HG02610 (cell line): ENCODE results near the gene NANOGP8.
"Not testable (repeated sequence)": the region's sequence is repeated elsewhere in the genome, so short reads cannot be mapped to it uniquely, and the experiment has no call there.

ENCODE experiments used
- ATAC-seq: cut with Tn5 transposase; IDR thresholded peaks from one replicate; pipeline ENCODE4 v1.9.1; 2021; ENCODE audit warnings: mild to moderate bottlenecking, moderate library complexity; ENCODE audit not compliant: unreplicated experiment

NANOGP8 gene

DNA sequence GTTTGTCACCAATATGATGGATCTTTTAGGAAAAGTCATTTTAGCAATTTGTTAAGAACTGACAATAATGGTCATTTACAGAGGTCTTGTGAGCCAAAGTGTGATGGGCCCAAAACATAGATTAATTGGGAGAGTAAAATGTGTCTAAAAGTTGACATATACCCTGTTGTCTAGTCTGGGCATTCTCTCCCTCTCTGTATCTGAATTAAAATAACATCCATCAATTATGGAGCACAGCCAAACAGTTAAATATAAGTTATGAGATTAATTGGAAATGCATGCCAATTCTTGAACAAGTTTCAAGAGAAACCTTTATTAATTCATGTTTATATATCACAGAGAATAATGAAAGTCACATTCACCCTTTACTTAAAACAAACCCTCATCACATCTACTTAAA lies 13.6 kb upstream of the NANOGP8 start:
- ATAC-seq: no peak

DNA sequence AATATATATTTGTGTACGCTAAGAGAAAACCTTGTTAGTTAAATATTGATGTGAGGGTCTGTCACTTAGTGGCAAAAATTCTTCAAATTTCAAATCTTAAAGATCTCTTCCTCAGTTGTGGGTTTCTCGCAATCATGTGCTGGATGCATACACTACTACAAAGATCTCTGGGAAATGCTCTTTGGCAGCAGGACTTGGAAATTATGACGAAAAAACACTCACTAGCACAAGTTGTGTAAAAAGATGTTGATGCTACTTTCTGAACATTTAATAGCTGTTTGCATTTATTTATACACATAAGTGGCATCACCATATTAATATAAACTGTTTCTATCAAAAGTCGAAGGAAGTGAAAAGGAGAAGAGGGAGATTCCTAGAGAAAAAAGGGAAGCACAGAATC lies 10.8 kb upstream of the NANOGP8 start:
- no peak for ATAC-seq

DNA sequence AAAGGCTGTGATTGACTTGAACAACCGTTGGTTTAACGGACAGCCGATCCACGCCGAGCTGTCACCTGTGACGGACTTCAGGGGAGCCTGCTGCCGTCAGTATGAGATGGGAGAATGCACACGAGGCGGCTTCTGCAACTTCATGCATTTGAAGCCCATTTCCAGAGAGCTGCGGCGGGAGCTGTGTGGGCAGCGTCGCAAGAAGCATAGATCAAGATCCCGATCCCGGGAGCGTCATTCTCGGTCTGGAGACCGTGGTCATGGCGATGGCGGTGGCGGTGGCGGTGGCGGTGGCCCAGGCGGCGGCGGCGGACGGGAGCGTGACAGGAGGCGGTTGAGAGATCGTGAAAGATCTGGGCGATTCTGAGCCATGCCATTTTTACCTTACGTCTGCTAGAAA lies 7.8 kb upstream of the NANOGP8 start:
- no peak for ATAC-seq

DNA sequence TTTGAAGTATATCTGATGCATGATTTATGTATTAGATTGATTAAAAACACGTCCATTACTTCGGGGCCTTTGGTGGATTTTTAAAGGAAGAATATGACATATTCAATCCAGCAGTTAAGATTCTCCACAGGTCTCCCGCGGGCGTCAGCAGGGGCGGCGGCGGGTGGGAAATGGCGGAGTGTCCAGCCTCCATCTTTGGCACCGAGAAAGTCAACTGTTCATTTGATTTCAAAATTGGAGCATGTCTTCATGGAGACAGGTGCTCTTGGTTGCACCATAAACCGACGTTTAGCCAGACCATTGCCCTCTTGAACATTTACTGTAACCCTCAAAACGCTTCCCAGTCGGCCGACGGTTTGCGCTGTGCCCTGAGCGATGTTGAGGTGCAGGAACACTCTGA lies 7.2 kb upstream of the NANOGP8 start:
- ATAC-seq: no peak

DNA sequence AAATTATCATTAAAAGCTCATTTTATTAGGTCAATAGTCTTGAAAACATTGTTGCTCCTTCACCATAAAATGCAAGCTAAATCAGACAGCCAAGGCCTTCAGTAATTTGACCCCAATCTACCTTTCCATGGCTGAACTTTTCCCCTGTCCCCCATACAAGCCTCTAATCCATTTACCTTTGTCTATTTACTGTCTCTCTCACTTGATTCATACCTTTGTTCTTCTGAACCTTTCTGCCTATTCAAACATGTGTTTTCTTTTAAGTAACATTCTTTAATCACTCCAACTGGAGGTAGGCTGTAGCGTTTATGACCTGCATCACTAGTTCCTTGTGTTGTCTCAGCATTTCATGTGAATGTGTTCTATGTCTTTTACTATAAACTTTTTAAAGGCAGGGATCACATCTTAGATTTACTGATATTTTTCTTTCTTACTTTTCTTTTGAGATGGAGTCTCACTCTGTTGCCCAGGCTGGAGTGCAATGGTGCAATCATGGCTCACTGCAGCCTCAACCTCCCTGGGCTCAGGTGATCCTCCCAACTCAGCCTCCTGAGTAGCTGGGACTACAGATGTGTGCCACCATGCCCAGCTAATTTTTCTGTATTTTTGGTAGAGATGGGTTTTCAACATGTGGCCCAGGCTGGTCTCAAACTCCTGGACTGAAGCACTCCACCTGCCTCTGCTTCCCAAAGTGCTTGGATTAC lies 5.2 kb upstream of the NANOGP8 start:
- ATAC-seq: no peak

DNA sequence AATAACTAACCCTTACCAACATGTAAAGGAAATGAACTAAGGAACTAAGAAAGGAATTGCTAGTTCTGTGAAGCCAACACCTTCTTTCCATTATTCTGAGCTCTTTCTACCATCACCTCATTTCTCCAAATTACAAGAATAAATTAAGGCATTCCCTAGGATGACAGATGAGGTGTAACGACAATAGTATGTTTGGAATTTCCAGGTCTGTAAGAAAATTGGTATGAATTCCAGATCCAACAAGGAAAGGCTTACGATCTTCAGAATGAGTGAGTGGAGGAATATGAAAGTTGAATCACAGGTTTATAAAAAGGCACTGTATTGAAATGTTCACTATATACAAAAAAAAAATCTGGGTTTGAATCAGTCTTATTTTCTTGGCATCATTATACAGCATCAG lies 4.5 kb upstream of the NANOGP8 start:
- no peak for ATAC-seq

DNA sequence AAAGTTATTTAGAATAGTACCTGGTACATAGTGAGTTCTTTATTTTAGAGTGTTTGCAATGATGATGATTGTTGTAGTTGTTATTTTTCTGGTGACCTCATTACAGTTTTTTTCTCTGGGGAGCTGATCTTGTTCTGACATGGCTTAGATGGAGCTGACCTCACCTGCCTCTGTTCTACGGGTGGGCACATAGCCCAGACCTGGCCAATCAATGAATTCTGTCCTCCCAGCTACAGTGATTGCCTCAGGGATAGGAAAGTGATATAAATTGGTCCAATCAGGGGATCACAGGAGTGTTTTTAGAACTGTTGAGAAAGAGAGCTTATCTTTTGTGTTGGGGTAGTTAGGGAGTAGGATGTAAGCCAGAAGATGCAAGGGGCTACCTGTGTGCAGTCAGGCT lies 3.2 kb upstream of the NANOGP8 start:
- ATAC-seq: no peak

DNA sequence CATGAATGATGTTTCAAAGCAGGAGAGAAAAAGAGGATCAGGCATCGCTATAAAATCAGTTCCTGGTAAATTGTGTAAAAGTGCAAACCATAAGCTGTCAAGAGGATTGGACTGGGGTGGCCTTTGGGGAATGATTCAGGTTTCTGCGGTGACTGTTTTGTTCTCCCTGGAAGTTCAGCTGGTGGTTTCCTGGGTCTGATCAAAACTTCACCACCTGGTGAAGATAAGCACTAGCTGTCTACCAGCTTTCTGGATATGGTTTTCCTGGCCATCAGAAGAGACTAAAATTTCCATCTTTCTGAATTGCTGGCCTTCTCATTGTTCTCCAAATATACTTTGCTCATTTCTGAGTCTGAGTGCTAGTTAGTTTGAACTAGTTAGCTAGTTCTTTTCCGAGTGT lies 2.7 kb upstream of the NANOGP8 start:
- ATAC-seq: no peak

DNA sequence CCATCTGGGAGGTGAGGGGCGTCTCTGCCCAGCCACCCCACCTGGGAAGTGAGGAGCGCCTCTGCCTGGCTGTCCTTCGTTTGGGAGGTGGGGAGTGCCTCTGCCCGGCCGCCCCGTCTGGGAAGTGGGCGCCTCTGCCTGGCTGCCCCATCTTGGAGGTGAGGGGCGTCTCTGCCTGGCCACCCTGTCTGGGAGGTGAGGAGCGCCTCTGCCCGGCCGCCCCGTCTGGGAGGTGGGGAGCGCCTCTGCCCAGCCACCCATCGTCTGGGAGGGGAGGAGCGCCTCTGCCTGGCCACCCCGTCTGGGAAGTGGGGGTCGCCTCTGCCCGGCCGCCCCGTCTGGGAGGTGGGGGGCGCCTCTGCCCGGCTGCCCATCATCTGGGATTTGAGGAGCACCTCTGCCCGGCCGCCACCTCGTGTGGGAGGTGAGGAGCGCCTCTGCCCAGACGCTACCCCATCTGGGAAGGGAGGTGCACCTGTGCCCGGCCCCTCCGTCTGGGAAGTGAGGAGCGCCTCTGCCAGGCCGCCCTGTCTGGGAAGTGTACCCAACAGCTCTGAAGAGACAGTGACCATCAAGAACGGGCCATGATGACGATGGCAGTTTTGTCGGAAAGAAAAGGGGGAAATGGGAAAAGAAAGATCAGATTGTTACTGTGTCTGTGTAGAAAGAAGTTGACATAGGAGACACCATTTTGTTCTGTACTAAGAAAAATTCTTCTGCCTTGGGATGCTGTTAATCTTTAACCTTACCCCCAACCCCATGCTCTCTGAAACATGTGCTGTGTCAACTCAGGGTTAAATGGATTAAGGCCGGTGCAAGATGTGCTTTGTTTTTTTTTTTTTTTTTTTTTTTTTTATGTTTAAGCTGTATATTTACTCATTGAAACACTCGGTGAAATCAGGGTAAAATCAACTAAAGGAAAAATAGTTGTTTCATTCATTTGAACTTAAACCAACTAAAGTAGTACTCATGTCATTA lies 2.4 kb downstream of the NANOGP8 start:
- not testable (repeated sequence) for ATAC-seq

DNA sequence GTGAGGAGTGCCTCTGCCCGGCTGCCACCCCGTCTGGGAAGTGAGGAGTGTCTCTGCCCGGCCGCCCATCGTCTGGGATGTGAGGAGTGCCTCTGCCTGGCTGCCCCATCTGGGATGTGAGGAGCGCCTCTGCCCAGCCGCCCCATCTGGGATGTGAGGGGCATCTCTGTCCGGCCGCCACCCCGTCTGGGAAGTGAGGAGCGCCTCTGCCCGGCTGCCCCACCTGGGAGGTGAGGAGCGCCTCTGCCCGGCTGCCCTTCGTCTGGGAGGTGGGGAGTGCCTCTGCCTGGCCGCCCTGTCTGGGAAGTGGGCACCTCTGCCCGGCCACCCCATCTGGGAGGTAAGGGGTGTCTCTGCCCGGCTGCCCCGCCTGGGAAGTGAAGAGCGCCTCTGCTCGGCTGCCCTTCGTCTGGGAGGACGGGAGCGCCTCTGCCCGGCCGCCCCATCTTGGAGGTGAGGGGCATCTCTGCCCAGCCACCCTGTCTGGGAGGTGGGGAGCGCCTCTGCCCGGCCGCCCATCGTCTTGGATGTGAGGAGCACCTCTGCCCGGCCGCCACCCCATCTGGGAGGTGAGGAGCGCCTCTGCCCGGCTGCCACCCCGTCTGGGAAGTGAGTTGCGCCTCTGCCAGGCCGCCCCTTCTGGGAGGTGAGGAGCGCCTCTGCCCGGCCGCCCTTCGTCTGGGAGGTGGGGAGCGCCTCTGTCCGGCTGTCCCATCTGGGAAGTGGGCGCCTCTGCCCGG lies 3.3 kb downstream of the NANOGP8 start:
- not testable (repeated sequence) for ATAC-seq

DNA sequence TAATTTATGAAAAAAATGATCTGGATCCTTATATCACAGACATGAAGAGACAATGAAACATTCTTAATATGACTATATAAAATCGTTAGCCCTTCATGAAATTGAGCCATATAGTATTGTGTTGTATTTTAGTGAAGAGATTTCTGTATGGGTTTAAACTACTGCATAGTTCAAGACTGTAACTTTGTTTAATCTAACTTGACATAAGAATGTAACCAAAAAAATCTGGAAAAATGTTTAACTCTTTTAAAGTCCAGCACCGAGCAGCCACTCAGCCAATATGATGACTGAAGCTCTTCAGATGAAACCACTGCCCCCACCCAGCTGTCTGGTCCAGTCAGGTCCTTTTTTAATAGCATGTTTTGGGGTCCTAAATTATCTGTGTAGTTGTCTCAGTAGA lies 4.9 kb downstream of the NANOGP8 start:
- no peak for ATAC-seq

DNA sequence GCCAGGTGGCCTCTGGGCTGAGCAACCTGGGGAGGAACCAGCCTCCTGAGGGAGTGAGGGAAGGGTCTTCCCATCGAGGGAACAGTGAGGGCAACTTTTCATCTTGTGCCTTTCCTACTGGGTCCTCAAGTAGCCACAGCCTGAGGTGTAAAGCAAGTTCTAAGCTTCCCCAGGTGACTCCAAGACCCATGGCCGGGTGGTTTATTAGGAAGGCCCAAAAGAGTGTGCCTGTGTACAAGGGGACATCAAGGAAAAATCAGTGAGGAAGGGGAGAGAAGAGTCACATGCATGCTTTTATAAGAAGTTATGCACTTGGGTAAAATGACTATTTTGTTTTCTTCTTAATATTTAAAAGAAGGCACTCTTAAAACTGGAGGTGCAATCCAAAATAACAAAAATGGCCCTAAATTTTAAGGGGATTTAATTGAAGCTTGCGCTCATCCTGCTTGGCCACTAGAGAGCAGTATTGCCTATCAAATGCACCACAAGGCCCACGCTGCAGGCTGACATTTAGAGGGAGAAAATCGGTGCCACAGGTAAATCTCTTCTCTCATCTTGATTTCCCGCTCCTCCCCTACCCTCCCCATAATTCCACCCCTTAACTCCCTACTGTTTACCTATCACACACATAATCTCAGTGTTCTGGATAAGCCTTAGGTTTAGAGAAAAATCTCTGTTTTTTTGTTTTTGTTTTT lies 6.7 kb downstream of the NANOGP8 start:
- ATAC-seq: no peak

DNA sequence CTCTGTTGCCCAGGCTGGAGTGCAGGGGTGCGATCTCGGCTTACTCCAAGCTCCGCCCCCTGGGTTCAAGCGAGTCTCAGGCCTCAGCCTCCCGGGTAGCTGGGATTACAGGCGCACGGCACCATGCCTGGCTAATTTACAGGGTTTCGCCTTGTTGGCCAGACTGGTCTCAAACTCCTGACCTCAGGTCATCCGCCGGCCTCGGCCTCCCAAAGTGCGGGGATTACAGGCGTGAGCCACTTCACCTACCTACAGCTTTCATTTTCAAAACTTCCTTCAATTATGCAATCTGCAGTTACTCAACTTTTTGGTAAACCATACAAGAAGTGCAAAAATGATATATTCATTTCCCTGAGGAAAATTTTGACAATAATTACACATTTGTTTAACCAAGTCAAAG lies 14.0 kb downstream of the NANOGP8 start:
- ATAC-seq: no peak

DNA sequence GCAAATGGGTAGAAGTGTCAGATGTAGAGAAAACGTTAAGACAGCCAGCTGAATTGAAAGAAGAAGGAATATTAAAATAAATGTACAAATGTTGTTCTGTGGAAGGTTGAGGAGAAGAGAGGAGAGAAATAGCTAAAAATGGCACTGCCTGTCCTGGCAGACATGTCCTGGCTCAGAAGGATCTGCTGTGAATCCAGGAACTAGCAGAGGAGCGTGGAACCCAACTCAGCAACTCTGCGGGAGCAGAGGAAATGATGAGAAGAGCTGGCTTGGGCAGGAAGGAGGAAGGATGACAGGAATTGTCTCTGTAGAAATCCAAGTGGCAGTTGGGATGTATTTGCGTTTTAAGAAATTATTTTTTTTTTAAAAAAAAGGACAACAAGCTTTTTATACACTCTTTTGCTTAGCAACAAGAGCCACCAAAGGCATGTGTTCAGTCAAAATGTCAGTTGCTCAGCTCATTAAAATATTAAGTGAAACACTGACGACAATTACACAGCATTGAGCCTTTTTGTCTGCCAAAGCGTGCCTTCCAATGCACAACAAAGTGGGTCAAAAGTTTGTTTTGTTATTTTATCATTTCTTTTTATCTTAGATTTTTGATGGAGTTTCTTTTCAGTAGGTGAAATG lies 16.1 kb downstream of the NANOGP8 start:
- ATAC-seq: no peak

DNA sequence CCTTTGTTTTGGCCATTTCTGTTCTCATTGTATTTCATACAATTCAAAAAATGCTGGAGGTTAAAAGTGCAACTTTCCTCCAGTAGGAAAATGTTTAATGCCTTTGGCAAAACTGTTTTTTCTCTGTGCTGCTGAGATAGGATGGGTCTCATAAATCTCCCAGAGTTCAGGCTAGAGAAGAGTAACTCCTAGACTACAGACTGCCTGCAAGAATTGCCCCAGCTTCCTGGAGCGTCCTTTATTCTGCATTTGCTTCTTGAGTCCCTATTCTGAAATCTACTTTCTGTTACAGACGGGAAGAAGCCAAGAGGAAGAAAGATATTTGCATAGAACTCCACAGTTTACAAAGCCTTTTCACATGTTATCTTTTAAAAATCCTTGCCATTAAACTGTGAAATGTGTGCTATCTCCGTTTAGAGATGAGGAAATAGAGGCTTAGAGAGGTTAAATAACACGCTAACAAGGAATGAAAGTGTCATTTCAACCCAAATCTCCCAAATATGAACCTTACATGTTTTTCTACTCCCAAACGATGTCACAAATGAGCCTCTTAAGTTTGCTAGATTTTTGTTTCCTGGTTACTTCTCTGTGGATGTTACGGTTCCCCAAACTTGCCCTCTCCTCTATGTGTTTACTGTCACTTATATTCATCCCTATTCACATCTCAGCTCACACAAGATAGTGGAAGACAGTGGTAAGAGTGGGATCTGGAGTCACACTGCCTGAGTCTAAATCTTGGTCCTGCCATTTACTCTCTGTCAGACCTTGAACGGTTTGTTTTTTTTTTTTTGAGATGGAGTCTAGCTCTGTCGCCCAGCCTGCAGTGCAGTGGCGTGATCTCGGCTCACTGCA lies 17.4 kb downstream of the NANOGP8 start:
- no peak for ATAC-seq

DNA sequence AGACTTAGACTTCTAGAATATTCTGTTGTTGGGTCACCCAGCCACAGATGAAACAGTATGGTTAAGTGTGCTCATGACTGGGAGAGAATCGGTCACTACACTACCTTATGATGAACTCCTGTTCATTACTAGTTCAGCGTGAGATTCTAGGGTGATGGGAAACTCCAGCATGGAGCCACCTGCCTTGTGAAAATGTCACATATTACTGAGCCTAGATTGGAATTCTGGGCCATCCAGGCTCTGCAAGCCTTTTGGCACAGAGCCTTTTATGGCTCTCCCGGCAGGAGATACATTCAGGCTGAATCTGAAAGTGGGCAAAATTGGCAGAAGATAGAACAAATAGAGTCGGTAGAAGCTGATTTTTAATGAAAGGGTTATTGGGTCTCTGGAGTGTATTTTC lies 19.0 kb downstream of the NANOGP8 start:
- ATAC-seq: no peak

DNA sequence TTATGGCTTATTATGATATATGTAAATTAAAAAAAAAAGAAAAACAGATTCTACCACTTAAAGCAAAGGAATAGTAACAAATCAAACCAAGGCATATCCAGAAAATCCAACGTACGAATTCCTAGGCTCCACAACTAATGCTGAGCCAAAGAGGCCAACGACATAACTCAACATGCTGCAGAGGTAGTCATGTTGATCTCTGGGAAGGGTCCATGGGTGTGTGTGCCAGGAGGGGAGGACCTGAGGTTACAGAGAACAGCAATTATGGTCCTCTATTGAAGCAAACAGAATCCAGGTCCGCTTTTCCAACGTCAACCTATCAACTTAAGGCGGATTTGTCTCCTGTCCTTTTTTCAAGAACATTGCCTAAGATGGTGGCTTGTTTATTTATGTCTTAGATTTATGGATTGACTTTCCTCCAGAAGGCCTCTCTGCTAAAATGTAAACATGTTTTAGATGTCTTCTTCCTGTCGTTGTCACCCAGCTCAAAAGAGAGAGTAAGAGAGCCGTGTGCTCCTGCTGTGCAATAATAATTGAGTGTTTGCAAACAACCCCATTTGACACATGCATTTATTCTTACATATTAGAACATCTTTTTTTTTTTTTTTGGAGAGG lies 20.4 kb downstream of the NANOGP8 start:
- ATAC-seq: no peak

DNA sequence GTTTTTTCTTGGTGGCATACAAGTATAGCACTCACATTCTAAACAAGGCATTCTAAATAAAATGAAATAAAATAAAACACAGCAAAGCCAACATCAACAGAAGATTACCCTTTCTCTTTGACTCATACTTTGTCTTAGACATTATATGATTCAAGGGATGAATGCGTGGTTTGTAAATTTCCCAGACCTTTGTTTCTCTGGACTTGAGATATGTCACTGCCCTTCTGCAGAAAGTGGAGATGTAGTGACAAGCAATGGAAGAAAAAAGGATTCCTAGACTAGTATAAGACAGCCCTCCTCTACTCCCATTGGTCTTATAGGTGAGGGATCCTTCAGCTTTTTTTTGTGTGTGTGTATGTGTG lies 22.4 kb downstream of the NANOGP8 start:
- ATAC-seq: peak; percentile 40
